NCI-H2171 (cell line): ENCODE results near the gene TSEN34.
A peak's percentile ranks its signal among the peaks of the same experiment; 100 is the strongest.

Experiments
- DNase-seq: peaks from one replicate; lab custom pipeline; 2025; lab: John Stamatoyannopoulos, UW

Gene TSEN34

DNA sequence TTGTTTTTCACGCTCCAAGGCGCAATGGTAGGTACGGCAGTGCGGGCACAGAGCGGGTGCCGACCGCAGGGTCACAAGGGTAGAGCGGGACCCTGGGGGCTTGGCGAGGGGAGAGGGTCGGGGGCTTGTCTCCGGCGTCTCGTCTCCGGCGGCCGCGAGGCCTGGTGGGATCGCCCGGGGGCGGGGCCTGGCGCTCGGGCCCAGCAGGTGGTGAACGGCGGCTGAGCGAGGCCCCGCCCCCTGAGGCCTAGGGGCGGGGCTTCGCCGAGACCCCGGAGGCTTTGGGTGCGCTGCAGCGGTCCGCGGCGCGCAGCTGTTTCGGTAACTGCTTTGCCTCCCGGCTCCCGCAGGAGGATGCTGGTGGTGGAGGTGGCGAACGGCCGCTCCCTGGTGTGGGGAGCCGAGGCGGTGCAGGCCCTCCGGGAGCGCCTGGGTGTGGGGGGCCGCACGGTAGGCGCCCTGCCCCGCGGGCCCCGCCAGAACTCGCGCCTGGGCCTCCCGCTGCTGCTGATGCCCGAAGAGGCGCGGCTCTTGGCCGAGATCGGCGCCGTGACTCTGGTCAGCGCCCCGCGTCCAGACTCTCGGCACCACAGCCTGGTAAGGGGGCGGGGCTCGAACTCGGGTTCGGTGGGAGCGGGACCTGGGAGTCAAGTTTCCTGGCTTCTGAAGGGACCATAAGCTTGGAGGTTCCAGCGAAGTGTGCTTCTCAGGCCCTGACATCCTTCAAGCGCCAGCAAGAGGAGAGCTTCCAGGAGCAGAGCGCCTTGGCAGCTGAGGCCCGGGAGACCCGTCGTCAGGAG lies at the start of gene TSEN34:
Gene TSEN34, plus strand, starts transcription at position 298 of the 800 bp plus-strand sequence. Its CDS starts 57 bp downstream, at position 355.
- peak; percentile 81 for DNase-seq

DNA sequence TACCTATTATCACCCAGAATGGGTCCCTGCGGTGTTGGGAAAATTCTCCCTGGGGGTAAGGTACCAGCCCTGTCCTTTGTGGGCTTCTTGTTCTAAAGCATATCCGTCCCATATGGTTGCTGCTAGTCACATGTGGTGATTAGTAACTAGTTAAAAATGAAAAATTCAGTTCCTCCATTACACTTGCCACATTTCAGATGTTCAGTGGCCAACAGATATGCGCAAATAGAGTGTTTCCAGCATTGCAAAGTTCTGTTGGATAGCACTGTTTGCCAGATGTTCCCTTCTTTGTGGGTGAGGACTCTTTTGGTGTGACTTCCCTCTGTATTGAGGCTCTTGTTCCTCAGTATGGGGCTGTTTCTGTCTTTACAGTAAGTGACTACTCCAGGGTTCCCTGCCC lies 49.8 kb upstream of the TSEN34 start:
- DNase-seq = no peak

DNA sequence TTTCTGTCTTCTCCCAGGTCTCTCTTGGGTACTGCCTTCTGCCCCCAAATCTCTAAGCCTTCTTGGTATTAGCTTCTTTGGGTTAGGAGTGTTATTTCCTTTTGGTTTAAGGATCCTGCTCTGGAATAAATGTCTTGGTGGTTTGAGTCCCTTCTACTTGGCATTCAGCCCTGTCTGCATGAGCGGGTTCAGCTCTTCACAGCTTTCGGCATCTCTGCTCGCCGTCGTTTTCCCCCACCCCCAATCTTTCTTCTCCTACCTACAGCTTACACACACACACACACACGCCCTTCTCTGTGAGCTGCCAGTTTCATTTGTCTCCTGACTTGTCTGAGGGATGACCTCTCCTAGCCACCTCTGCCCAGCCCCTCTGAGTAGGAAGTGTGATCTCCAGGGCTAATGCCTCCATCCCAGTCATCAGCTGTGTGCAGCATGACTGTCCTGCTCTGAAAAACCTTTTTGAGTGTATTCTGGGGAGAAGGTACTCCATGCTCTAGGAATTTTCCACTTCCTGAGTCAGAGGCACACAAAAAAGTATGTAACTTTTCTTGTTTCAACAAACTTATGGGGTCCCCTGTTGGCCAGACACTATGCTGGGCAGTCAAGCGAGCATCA lies 48.8 kb upstream of the TSEN34 start:
- no peak for DNase-seq

DNA sequence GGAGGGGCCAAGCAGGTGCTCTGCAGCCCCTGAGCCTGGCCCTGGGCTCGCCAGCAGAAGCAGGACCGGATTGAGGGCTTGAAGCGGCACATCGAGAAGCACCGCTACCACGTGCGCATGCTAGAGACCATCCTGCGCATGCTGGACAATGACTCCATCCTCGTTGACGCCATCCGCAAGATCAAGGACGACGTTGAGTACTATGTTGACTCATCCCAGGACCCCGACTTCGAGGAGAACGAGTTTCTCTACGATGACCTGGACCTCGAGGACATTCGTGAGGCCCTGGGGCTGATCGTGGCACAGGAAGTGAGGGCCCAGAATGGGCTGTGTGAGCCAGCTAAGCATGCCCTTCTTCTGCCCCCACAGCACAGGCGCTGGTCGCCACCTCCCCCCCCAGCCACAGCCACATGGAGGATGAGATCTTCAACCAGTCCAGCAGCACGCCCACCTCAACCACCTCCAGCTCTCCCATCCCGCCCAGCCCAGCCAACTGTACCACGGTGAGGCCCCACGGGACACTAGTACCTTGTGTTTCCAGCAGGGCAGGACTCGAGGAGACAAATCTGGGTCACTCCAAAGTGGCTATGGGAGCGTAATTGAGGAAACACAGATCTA lies 45.5 kb upstream of the TSEN34 start:
- DNase-seq = no peak

DNA sequence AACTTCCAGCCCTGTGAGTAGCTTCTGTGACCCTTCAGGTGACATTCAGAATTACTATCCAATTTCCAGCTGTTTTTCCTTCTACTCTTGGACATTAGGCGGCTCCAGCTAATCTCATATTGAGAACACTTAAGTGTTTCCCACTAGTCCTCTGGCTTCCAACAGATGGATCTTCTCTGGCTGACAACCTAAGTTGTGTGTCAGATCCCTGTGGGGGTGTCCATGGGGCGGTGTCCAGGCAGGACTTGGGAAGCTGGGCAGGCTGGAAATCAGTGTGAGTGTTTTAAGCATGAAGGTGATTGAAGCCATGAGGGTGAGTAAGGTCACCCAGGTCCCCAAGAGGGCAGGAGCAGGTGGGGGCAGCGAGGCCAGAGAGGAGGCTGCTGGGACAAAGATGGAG lies 43.4 kb upstream of the TSEN34 start:
- no peak for DNase-seq

DNA sequence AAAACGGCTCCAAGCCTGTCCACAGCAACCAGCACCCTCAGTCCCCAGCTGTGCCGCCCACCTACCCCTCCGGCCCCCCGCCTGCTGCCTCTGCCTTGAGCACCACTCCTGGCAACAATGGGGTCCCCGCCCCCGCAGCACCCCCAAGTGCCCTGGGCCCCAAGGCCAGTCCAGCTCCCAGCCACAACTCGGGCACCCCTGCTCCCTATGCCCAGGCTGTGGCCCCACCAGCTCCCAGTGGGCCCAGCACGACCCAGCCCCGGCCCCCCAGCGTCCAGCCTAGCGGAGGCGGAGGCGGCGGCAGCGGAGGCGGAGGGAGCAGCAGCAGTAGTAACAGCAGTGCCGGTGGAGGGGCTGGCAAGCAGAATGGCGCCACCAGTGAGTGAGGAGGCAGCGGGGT lies 43.0 kb upstream of the TSEN34 start:
- DNase-seq = no peak

DNA sequence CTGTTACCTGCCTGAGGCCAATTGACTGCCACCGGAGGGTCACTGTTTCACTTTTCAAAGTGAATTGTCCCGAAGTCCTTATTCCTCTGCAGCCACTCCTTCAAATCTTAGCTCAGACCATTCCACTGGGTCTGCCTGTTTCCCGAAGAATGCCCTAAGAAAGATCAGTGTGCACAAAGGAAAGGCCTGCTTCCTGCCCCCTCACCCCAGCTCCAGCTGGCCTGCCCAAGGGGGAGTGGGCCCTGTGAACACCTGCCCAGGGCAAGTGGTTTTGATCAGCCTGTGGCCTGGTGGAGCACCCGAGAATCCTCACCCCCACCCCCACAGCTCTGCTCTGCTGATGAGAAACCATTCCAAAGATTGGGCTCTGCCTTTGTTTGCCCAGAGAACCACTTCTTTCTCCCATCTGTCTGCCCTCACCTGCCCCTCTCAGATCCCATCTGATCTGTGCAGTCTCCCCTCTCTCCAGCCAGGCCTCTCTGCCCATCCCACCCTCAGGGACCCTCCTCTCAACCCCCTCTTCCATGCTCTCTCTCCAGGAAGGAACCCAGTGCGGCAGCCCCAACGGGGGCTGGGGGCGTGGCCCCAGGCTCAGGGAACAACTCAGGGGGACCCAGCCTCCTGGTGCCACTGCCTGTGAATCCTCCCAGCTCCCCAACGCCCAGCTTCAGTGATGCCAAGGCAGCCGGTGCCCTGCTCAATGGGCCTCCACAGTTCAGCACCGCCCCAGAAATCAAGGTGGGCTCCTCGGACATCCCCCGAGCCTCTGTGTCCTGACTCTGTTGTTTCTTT lies 41.9 kb upstream of the TSEN34 start:
- no peak for DNase-seq

DNA sequence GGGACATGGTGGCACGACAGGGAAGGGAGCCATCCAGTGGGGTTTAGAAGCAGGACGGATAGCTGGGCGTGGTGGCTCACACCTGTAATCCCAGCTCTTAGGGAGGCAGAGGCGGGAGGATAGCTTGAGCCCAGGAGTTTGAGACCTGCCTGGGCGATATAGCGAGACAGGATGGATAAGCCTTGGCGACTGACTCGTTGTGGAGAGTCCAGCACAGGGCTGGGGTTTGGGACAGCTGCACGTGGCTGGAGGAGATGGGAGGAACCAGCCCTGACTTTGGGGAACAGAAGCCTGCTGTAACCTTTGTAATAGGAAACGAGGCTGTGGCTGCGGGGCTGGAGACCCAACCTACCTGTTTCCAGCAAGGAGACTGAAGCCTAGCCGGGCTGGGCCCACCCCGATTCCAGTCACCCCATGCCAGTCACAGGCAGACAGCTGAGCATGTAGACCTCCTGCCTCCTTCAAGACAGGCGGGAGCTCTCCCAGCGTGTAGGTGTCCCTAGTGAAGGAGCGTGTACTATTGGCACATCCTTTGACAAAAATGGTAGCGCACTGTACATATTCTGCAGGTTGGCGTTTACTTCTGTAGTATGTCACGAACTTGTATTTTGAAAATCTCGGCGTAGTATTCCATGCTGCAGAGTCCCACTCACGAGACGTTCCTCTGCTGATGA lies 39.6 kb upstream of the TSEN34 start:
- no peak for DNase-seq

DNA sequence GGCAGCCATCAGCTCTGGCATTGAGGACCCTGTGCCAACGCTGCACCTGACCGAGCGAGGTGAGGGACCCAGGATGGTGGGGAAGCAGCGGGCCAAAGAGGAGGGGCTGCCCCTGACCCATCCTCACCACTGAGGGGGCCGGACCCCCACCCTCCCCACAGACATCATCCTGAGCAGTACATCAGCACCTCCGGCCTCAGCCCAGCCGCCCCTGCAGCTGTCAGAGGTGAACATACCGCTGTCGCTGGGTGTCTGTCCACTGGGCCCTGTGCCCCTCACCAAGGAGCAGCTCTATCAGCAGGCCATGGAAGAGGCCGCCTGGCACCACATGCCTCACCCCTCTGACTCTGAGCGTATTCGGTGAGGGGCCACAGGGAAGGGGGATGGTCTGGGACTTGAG lies 38.8 kb upstream of the TSEN34 start:
- no peak for DNase-seq

DNA sequence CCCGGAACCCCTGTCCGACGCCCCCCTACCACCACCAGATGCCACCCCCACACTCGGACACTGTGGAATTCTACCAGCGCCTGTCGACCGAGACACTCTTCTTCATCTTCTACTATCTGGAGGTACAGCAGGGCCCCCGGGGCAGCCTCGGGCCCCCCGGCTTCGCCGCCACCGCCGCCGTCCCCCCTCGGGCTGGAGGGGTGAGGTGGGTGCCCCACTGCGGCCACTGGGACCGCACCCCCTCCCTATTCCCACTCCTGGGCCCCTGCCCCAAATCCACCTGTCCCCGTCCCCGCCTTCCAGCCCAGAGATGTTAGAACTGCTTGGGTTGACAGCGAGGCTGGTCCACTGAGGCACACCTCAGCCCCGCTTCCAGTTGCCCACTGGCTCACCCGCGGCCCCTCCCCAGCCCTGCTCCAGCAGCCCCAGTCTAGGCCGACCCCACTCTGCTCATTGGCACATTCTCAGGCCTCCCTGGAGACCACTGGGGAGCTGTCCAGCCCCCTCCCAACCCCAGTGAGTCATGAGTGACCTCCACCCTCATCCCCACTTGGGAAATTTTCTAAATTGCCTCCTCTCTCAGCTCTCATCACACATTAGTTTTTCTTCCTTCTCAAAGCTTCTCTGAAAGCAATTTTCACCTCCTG lies 38.1 kb upstream of the TSEN34 start:
- no peak for DNase-seq

DNA sequence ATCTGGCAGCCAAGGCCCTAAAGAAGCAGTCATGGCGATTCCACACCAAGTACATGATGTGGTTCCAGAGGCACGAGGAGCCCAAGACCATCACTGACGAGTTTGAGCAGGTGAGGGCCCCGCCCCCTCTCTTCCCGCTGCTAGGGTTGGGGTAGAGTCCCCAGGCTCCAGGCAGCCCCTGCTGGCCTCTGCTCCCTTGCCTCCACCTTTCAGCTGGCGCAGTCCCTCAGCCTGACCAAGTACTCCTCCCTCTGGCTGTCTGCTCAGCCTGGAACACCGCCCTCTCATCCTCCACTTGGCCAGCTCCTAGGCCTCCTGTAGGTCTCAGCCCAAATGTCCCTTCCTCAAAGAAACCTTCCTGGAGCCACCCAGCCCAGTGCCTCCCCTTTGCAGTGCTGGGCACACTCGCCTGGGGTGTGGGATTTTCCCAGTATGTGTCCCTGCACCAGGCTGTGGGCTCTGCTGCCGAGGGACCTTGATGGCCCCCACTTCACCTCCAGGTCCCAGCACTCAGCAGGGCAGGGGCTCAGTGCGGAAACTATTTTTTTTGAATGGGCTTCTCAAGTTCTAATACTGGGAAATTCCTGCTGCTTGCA lies 37.3 kb upstream of the TSEN34 start:
- no peak for DNase-seq

DNA sequence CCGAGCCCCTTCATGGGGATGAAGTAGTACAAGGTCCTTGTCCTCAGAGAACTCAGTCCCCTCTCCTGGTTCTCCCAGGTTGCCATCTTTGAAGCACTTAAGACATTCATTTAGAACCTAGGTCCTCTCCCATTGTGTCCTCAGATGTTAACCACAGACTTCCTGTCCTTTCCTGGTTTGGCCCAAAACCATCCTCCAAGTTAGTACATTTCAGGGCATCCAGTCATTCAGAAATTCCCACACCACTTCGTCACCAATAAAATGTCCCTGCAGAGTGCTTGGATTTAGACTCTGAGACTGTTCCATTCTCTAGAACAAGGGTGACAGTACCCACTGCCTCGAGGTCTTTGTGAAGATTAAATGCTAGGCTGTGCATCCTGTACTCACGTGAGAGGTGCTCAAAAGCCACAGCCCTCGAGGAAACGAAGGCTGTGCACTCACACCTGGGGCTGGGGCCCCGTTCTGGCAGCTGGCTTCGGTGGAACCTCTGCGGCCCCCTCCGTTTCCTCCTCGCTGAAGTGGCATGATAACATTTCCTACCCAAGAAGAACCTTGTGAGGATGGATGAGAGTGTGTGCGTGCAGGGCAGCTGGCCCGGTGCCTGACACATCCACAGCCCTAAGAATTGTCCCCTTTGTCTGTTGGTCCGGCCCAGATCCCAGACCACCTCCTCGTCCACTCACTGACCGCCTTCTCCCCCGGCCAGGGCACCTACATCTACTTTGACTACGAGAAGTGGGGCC lies 36.3 kb upstream of the TSEN34 start:
- DNase-seq = no peak

DNA sequence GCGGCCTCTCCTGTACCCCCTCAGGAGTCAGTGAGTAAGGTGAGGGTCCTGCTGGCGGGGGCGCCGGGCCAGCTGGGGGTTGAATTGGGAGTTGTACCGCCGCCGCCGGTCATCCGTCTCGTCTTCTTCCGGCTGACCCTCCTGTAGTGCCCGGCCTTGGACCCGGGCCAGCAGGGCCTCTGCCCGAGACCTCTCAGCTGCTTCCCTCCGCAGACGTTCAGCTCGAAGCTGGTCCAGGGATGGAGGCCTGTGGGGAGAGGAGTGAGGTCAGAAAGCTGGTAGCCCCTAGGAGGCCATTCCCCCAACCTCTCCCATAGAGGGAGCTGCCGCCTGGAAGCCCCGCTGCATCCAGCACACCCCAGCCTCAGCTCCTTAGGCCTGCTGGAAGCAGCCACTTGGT lies 35.4 kb upstream of the TSEN34 start:
- DNase-seq = no peak

DNA sequence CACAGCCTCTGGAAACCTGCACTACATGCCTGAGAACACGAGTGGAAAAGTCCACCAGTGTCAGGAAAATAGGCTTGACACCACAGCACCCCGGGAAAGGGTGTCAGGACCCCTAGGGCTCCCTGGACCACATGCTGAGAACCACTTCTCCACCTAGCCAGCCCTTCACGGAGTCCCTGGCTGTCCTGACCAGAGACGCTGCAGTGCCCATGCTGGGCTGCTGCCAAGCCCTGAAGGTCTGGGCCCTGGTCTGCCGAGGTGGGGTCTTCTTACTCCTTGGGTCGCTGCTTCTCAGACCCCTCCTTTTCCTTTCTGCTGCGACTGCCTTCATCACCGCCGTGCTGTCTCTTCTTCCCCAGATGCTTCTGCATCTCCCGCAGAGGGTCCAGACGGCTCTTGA lies 34.6 kb upstream of the TSEN34 start:
- DNase-seq = no peak

DNA sequence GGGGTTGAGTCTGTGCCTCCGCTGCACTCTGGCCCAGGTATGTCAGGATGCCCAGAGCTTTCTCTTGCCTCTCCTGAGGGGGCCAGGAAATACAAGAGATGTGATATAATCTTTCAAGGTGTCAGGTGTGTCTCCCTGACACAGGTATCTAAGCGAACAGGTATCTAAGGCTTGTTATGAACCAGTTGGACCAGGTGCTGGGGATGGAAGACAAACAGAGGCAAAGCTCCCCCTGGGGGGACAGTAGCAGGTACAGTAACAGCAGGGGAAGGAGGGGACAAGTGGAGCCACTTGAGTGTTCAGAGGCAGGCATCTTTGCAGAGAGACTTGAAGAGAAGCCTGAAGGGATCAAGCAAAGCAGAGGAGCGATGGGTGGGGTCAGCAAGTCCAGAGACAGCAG lies 34.2 kb upstream of the TSEN34 start:
- no peak for DNase-seq

DNA sequence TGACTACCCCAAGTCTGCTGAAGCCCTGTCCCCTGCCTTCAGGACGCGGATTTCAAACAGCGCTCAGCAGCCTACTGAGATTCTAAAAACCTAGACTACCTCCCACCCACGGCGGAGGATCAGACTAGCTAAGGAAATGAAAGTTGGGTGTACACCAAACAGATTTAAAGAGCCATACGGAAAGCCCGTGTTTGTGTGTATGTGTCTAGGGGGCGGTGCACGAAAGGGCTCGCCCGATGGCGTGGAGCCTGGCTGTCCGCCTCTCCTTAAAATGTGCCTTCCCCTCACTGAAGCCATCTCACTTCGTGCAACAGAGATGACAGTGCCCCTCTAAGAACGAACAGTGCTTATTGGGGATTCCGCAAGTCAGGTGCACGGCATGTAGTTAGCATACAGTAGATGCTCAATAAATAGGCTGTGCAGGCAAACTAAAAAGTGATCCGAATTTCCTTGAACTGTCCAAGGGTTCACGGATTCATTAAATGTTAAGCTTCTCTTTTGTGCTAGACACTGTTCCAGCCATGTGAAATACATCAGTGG lies 32.2 kb upstream of the TSEN34 start:
- DNase-seq = no peak

DNA sequence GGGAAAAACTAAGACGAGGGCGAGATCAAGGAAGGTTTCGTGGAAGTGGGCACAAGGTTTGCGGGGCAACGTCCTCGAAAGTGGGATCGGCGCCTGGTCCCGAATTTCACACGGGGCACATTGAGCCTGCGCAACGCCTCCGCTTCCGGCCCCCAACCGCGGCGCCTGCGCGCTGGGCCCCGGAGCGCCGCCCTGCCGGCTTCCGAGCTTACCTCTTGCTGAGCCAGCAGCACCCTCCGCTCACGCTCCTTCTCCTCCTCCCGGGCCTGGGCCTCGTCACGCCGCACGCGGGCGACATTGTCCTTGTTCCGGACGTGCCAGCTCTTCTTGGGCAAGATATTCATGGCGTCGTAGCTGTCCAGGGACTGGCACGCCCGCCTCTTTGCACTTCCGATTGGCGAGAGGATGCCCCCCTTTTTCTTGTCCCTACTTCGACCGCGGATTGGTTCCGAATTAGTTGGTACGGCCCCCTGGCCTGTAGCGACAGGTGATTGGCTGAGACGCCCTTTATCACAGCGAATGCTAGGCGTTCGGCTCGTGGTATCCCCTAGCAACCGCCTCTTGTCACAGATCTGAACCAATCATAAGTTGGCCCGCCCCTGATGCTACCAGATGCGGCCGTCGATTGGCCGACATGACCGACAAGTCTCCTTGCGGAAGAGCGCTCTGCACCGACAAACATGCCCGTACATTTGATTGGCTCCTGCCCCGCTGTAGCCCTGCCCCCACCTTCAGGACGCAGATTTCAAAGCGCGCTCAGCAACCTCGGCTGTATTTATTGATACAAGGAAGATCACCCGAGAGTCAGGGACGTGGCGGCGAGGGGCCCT lies 31.5 kb upstream of the TSEN34 start, which contains the start of gene LENG1:
Gene LENG1, minus strand, starts transcription at position 370 of the 830 bp plus-strand sequence. Its CDS starts 26 bp downstream, at position 344.
- DNase-seq = peak; percentile 99

DNA sequence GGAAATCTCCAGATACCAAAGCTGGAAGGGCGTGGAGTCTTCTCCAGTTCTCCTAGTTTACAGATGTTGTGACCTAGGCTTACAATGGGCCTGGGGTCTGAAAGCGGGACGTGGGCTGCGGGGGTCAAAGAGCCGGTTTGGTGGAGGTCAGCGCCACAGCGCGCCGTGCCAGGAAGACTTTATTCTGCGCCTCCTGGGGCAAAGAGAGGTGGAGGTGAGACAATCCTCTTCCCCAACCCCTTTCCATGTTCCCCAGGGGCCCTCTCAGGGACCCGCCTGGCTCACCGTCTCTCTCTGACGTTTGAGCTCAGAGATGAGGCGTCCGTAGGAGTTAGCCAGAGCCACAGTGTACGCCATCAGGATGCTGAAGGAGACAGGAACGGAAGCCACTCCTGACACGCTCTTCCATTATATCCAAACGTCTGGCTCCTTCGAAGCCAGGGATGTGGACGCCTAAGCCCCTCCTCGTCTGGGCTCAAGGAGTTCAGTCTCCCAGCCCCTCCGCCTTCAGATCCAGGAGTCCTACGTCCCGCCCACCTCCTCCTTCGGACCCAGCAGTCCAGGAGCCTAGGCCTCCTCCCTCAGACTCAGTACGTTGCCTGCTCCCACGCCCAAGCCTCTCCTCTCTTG lies 30.8 kb upstream of the TSEN34 start:
- no peak for DNase-seq
